Transverse colon (tissue), 4 donors: ENCODE results near the gene DTNA.

Experiments used
- CTCF ChIP-seq, 5 experiments: fragments of 200-600 bp in 3 of 5; fragments of 450-650 bp in 2 of 5; sonication (generic) in 3 of 5; IDR thresholded peaks; 1 replicate in 2 of 5; 2 replicates in 3 of 5; pipeline ENCODE4 v1.5.1; 2016 to 2017; ENCODE audit warnings: antibody characterized with exemption in 5 of 5, inconsistent platforms in 3 of 5, mild to moderate bottlenecking in 2 of 5, moderate library complexity in 1 of 5
- POLR2A ChIP-seq: fragments of 450-650 bp; IDR thresholded peaks from one replicate; pipeline ENCODE4 v1.6.1; 2016; ENCODE audit warnings: antibody characterized with exemption, mild to moderate bottlenecking, moderate library complexity
- POLR2AphosphoS5 ChIP-seq, 3 donors: sonication (generic); formaldehyde crosslinking; IDR thresholded peaks; one replicate each; pipeline ENCODE4 v1.6.1; 2016; ENCODE audit warnings: antibody characterized with exemption in 3 of 3

- no peak for TF ChIP-seq CTCF (IDR thresholded peaks at IDR 0.05)
- TF ChIP-seq POLR2AphosphoS5 (IDR thresholded peaks at IDR 0.05) = no peak
- TF ChIP-seq POLR2A = no peak
These were observed 89.2 kb downstream of the DTNA start for GRCh38 chr18:34799291-34799690.
